SH-SY5Y (cell line): Measurements from ENCODE around the gene FAM83G.

Experiments used
- GATA2 ChIP-seq: IDR thresholded peaks from 2 replicates; pipeline ENCODE4 v1.6.1; 2011; ENCODE audit warnings: mild to moderate bottlenecking, low read depth, low read length
- GATA3 ChIP-seq: IDR thresholded peaks from 2 replicates; pipeline ENCODE4 v1.6.1; 2011; ENCODE audit warnings: low read depth, mild to moderate bottlenecking, low read length, moderate library complexity

GRCh38 chr17:18960241-18960665 lies 44.3 kb downstream of the FAM83G start:
- TF ChIP-seq GATA3 (no peak), GATA2 (no peak)
